ENCODE results near the gene BCL2.

The BCL2 gene

GRCh38 chr18:63140997-63141777 lies 178.4 kb downstream of the BCL2 start:
- peaks cover 23% of the 10 kb centered on the region for H3K4me1 ChIP-seq (ENCODE audit: low read depth, poor library complexity, severe bottlenecking)
- H3K4me3 ChIP-seq (IDR thresholded peaks at IDR 0.05; ENCODE audit: insufficient read depth, low read depth, low read length): no peak overlapping the region
- TF ChIP-seq, protein P1, sequence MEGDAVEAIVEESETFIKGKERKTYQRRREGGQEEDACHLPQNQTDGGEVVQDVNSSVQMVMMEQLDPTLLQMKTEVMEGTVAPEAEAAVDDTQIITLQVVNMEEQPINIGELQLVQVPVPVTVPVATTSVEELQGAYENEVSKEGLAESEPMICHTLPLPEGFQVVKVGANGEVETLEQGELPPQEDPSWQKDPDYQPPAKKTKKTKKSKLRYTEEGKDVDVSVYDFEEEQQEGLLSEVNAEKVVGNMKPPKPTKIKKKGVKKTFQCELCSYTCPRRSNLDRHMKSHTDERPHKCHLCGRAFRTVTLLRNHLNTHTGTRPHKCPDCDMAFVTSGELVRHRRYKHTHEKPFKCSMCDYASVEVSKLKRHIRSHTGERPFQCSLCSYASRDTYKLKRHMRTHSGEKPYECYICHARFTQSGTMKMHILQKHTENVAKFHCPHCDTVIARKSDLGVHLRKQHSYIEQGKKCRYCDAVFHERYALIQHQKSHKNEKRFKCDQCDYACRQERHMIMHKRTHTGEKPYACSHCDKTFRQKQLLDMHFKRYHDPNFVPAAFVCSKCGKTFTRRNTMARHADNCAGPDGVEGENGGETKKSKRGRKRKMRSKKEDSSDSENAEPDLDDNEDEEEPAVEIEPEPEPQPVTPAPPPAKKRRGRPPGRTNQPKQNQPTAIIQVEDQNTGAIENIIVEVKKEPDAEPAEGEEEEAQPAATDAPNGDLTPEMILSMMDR (conservative IDR thresholded peaks at IDR 0.05; ENCODE audit: low read depth, low read length): no peak
- H4K20me1 ChIP-seq (ENCODE audit: insufficient read depth): no peaks in the 10 kb centered on the region
- no peak overlapping the region for H3K9ac ChIP-seq
- no peaks in the 10 kb centered on the region for H3K36me3 ChIP-seq (ENCODE audit: insufficient read depth)
- no peaks in the 10 kb centered on the region for H3K27me3 ChIP-seq (ENCODE audit: insufficient read depth, low read depth)
- H3K4me2 ChIP-seq: no peak overlapping the region
- no peak overlapping the region for H3K27ac ChIP-seq
- no peaks in the 10 kb centered on the region for H3K79me2 ChIP-seq (ENCODE audit: insufficient read depth, low read depth)
- H2AFZ ChIP-seq (ENCODE audit: low read depth): no peak overlapping the region

GRCh38 chr18:63140038-63140450 lies 179.5 kb downstream of the BCL2 start:
- H2AFZ ChIP-seq (ENCODE audit: low read depth): no peak overlapping the region
- H3K9ac ChIP-seq: no peak overlapping the region
- H3K27me3 ChIP-seq (ENCODE audit: insufficient read depth, low read depth): no peaks in the 10 kb centered on the region
- no peak overlapping the region for H3K4me3 ChIP-seq (IDR thresholded peaks at IDR 0.05; ENCODE audit: insufficient read depth, low read depth, low read length)
- H3K79me2 ChIP-seq (ENCODE audit: insufficient read depth, low read depth): no peaks in the 10 kb centered on the region
- H3K4me1 ChIP-seq (ENCODE audit: low read depth, poor library complexity, severe bottlenecking): peaks cover 23% of the 10 kb centered on the region
- no peaks in the 10 kb centered on the region for H3K36me3 ChIP-seq (ENCODE audit: insufficient read depth)
- no peak overlapping the region for H3K27ac ChIP-seq
- H4K20me1 ChIP-seq (ENCODE audit: insufficient read depth): no peaks in the 10 kb centered on the region
- TF ChIP-seq, protein P1 (conservative IDR thresholded peaks at IDR 0.05; ENCODE audit: low read depth, low read length): no peak
- no peak overlapping the region; the same call in 1 of the 2 replicates for H3K4me2 ChIP-seq

DNA sequence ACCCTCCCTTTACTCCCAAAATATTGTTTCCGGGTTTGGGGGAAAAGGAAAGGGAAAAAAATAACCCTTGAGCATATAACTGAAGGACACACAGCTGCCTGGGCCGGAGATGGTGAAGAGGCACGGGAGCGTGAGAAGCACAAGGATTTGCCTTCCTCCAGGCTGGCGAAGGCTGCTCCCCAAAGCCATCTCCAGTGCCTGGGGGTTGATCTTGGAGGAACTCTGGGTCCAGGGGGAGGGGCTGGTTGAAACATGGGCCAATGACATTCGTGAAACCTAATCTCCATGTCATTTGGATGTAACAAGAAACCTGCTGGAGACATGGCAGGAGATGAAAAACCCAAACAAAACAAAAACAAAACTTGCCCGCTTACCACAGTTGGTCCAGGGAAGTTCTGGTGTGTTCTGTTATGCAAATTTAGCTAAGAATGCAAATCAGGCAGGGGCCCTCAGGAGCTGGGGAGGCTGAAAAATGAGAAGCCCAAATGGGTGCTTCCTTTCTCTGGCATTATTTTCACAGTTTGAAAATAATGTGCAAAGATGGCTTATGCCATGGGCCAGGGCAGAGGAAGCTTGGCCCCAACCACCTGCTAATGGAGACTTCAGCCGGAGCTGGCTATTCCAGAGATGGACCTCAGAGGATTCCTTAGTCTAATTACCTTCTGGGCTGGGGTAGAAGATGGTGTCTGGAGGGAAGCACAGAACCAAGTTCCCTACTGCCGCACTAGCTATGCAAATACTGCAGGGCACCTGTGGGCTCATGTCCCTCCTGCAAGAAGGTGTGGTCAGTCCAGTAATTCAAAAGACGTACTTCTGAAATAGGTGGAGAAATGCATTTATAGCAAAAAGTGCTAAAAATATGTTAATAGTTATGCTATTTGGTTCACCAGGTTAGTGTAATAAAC lies 180.9 kb downstream of the BCL2 start:
- H2AFZ ChIP-seq (ENCODE audit: low read depth): no peak overlapping the region
- peaks cover 23% of the 10 kb centered on the region for H3K4me1 ChIP-seq (ENCODE audit: low read depth, poor library complexity, severe bottlenecking)
- TF ChIP-seq, protein P1 (conservative IDR thresholded peaks at IDR 0.05; ENCODE audit: low read depth, low read length): no peak
- H4K20me1 ChIP-seq (ENCODE audit: insufficient read depth): no peaks in the 10 kb centered on the region
- H3K4me3 ChIP-seq (IDR thresholded peaks at IDR 0.05; ENCODE audit: insufficient read depth, low read depth, low read length): no peak overlapping the region
- H3K4me2 ChIP-seq: no peak overlapping the region; the same call in 1 of the 2 replicates
- no peaks in the 10 kb centered on the region for H3K36me3 ChIP-seq (ENCODE audit: insufficient read depth)
- H3K79me2 ChIP-seq (ENCODE audit: insufficient read depth, low read depth): no peaks in the 10 kb centered on the region
- no peaks in the 10 kb centered on the region for H3K27me3 ChIP-seq (ENCODE audit: insufficient read depth, low read depth)
- no peak overlapping the region for H3K9ac ChIP-seq
- H3K27ac ChIP-seq: no peak overlapping the region

GRCh38 chr18:63137999-63138435 lies 181.6 kb downstream of the BCL2 start:
- H3K27ac ChIP-seq: no peak overlapping the region
- no peak overlapping the region for H3K4me2 ChIP-seq
- peaks cover 23% of the 10 kb centered on the region for H3K4me1 ChIP-seq (ENCODE audit: low read depth, poor library complexity, severe bottlenecking)
- no peaks in the 10 kb centered on the region for H3K36me3 ChIP-seq (ENCODE audit: insufficient read depth)
- TF ChIP-seq, protein P1 (conservative IDR thresholded peaks at IDR 0.05; ENCODE audit: low read depth, low read length): no peak
- no peaks in the 10 kb centered on the region for H4K20me1 ChIP-seq (ENCODE audit: insufficient read depth)
- no peaks in the 10 kb centered on the region for H3K27me3 ChIP-seq (ENCODE audit: insufficient read depth, low read depth)
- H2AFZ ChIP-seq (ENCODE audit: low read depth): no peak overlapping the region
- H3K4me3 ChIP-seq (IDR thresholded peaks at IDR 0.05; ENCODE audit: insufficient read depth, low read depth, low read length): no peak overlapping the region
- H3K9ac ChIP-seq: no peak overlapping the region
- no peaks in the 10 kb centered on the region for H3K79me2 ChIP-seq (ENCODE audit: insufficient read depth, low read depth)

All from KMS-11 (cell line).